ENCODE measurements around the gene TCF12.

DNA sequence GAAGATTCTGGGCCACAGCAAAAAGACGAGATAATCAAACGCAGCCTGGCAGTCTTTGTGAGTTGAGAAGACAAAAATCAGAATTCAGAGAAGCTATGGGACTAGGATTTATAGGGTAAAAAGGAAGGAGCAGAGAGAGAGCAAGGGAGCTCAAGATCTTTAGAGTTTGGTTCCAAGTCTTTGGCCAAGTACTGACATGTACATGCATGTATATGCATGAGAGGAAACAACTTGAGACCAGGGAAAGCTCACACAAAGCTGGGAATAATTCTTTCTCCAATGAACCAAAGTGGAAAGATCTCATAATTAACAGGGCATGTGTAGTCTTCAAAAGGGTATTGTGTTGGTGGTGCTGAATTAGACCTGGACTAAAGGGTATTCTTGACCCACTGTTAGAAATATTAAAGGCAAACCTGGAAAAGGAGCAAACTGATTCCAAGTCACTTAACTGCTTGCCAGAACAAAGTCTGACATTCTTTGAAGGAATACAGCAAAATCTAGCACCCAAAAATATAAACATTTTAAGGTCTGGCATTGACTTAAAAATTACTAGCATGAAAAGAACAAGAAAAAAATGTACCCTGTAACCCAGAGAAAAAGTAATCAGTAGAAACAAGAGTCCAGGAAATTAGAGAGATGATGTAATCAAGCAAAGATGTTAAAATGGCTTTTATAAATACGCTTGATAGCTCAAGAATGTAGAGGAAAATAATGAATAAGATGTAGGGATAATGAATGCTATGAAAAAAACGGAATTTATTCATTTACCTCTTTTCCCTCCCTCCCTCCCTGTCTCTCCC lies 231.8 kb downstream of the TCF12 start:
- TF ChIP-seq, protein P1, sequence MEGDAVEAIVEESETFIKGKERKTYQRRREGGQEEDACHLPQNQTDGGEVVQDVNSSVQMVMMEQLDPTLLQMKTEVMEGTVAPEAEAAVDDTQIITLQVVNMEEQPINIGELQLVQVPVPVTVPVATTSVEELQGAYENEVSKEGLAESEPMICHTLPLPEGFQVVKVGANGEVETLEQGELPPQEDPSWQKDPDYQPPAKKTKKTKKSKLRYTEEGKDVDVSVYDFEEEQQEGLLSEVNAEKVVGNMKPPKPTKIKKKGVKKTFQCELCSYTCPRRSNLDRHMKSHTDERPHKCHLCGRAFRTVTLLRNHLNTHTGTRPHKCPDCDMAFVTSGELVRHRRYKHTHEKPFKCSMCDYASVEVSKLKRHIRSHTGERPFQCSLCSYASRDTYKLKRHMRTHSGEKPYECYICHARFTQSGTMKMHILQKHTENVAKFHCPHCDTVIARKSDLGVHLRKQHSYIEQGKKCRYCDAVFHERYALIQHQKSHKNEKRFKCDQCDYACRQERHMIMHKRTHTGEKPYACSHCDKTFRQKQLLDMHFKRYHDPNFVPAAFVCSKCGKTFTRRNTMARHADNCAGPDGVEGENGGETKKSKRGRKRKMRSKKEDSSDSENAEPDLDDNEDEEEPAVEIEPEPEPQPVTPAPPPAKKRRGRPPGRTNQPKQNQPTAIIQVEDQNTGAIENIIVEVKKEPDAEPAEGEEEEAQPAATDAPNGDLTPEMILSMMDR (IDR thresholded peaks at IDR 0.05; ENCODE audit: insufficient read depth, low read length), result no peak
- TF ChIP-seq POLR2AphosphoS5 (IDR thresholded peaks at IDR 0.05; ENCODE audit: low read depth) (no peak), REST (IDR thresholded peaks at IDR 0.05; ENCODE audit: insufficient replicate concordance, low read depth) (no peak), GABPA (IDR thresholded peaks at IDR 0.05; ENCODE audit: low read depth) (no peak), SPI1 (IDR thresholded peaks at IDR 0.05; ENCODE audit: borderline replicate concordance, low read depth) (no peak)

Data from HL-60 (cell line).